ENCODE measurements around the gene SMIM5.

- no peak for TF ChIP-seq EP300 (IDR thresholded peaks at IDR 0.05)
- TF ChIP-seq CTCF (IDR thresholded peaks at IDR 0.05) = no peak
- no peak for TF ChIP-seq POLR2A (IDR thresholded peaks at IDR 0.05)
Observed at GRCh38 chr17:75595920-75596313, 37.3 kb upstream of the SMIM5 start.
